Activated naive CD4-positive, alpha-beta T cell treated with anti-CD3 and anti-CD28 coated beads, Interleukin-2, amount 10 ng/mL, durations not matched to agents 7 days and 5 days (primary cell): ENCODE measurements around the gene EFCAB14.
"Not testable (repeated sequence)": the region's sequence is repeated elsewhere in the genome, so short reads cannot be mapped to it uniquely, and the experiment has no call there.

Experiments used
- CTCF ChIA-PET: fragments of 350-600 bp; sonication (Branson Sonifier 250); formaldehyde crosslinking; loops from one replicate; lab custom pipeline; 2021; ENCODE audit warnings: antibody characterized with exemption; lab: Charles Lee
- DNase-seq: peaks from one replicate; pipeline ENCODE4 v3.0.0-alpha.2; 2020
- H3K27ac Mint-ChIP-seq: one replicate; pipeline ENCODE4 v1.8.0; 2021; ENCODE audit warnings: mild to moderate bottlenecking, moderate library complexity, mixed read lengths
- H3K27me3 Mint-ChIP-seq: one replicate; pipeline ENCODE4 v1.8.0; 2021; ENCODE audit warnings: mild to moderate bottlenecking, mixed read lengths
- H3K36me3 Mint-ChIP-seq: one replicate; pipeline ENCODE4 v1.8.0; 2021; ENCODE audit warnings: mixed read lengths
- H3K4me1 Mint-ChIP-seq: one replicate; pipeline ENCODE4 v1.8.0; 2021; ENCODE audit warnings: mixed read lengths
- H3K4me3 Mint-ChIP-seq: one replicate; pipeline ENCODE4 v1.8.0; 2021; ENCODE audit warnings: mild to moderate bottlenecking, moderate library complexity, mixed read lengths
- H3K9me3 Mint-ChIP-seq: one replicate; pipeline ENCODE4 v1.8.0; 2021; ENCODE audit warnings: mixed read lengths

Gene EFCAB14

DNA sequence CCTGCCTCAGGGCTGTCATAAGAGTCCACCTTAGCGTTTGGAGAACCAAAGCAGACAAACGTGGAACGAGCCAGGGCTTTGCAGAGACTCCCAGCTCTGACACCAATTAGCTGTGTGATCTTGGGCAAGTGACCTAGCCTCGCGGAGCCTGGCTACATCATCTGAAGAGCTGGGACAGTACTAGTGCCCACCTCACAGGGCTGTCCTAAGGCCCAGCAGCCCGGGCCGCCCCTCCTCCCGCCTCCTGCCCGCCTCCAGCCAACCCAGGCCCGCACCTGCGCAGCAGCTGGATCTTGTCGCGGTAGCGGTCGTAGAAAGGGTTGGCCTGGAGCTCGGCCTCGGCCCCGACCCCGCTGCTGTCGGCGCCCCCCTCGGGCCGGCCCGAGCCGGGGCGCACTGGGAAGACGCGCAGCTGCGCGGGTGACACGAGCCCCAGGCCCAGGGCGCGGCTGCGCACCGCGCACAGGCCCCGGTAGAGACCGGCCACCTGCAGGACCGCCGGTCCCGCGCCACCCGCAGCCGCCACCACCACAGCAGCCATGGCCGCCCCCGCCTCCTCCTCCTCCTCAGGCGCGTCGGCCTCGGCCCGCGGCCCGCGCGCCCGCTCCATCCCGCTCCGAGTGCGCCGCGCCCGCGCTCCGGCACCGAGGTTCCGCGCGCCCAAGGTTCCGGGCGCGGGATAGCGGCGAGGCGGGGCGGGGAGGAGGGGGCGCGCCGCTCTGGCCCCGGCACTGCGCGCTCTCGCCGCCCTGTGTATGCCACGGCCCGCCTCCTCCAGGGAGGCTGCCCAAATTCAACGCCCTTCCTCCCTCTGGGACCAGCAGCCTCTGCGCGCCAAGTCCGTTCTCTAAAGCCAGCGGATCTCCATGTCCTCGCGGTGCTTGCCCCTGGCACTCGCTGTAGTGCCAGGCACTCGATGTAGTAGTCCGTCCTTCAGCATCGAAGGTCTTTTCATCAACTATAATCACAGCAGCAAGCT, 50.8 kb downstream of the EFCAB14 start, which contains the start of gene ATPAF1:
ATPAF1 (minus strand) TSS at position 583 of the 979 bp plus-strand sequence; CDS start at position 541, 42 bp downstream.
- peak; percentile 74 for DNase-seq
- peak within 1 kb of the TSS; percentile 76 for H3K27ac Mint-ChIP-seq
- H3K36me3 Mint-ChIP-seq = peaks cover 27% of the 10 kb centered on the region
- H3K9me3 Mint-ChIP-seq = no peaks in the 10 kb centered on the region
- CTCF ChIA-PET = interaction anchor here (0.7 to 1.5 kb wide), 4 partner anchors 8 to 133 kb away, joined by 3 to 5 read pairs (median 3); partner anchors contain the start of gene MOB3C
- peak within 1 kb of the TSS; percentile 82 for H3K4me3 Mint-ChIP-seq
- H3K4me1 Mint-ChIP-seq = peaks cover 23% of the 10 kb centered on the region
- no peaks in the 10 kb centered on the region for H3K27me3 Mint-ChIP-seq

DNA sequence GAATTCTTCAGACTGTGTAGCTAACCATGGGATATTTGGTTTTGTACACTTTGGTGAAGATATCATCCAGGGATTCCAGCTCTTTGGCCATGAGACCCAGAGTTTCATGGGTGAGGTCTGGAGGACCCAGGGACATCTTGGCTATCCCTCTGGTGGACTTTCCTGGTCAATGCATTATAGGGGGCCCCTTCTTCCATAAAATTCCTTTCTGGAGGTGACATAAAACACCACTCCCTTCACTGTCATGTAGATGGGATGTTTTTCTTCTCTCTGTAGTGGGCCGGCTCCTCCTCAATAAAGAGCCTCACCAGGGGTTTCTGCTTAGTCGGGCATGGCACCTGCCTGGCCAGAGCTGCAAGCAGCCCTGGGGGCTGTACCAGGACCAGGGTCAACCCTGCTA, 52.9 kb downstream of the EFCAB14 start:
- CTCF ChIA-PET = interaction anchor here (0.6 kb wide), 1 partner anchor 188 kb away, joined by 3 read pairs; no protein-coding TSS in a partner anchor
- Mint-ChIP-seq H3K4me1 (peaks cover 26% of the 10 kb centered on the region), H3K4me3 (no peak overlapping the region), H3K27ac (no peak overlapping the region), H3K9me3 (no peaks in the 10 kb centered on the region), H3K27me3 (no peaks in the 10 kb centered on the region), H3K36me3 (peaks cover 25% of the 10 kb centered on the region)
- DNase-seq = no peak

DNA sequence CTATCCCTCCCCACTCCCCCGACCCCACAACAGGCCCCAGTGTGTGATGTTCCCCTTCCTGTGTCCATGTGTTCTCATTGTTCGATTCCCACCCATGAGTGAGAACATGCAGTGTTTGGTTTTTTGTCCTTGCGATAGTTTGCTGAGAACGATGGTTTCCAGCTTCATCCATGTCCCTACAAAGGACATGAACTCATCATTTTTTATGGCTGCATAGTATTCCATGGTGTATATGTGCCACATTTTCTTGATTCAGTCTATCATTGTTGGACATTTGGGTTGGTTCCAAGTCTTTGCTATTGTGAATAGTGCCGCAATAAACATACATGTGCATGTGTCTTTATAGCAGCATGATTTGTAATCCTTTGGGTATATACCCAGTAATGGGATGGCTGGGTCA, 56.0 kb downstream of the EFCAB14 start:
- CTCF ChIA-PET, DNase-seq, H3K27ac Mint-ChIP-seq, H3K9me3 Mint-ChIP-seq, H3K4me3 Mint-ChIP-seq, H3K27me3 Mint-ChIP-seq: not testable (repeated sequence)
- Mint-ChIP-seq H3K36me3 (peaks cover 33% of the 10 kb centered on the region), H3K4me1 (peaks cover 40% of the 10 kb centered on the region)

DNA sequence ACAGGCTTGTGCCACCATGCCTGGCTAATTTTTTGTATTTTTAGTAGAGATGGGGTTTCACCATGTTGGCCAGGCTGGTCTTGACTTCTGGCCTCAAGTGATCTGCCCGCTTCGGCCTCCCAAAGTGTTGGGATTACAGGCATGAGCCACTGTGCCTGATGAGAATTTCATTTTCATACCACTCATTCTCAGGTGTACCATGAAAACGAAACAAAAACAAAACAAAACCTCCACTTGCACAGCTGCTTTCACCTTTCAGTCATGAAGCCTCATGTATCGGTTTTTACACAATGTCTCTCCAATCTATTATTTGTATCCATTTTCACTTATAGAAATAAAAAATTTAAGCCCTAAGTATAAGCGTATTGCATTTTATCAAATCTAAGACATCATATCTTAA, 58.8 kb downstream of the EFCAB14 start:
- H3K27me3 Mint-ChIP-seq, CTCF ChIA-PET, H3K9me3 Mint-ChIP-seq, DNase-seq, H3K4me3 Mint-ChIP-seq: not testable (repeated sequence)
- Mint-ChIP-seq H3K4me1 (peaks cover 21% of the 10 kb centered on the region), H3K27ac (peak overlapping the region; percentile 7), H3K36me3 (peaks cover 44% of the 10 kb centered on the region)

DNA sequence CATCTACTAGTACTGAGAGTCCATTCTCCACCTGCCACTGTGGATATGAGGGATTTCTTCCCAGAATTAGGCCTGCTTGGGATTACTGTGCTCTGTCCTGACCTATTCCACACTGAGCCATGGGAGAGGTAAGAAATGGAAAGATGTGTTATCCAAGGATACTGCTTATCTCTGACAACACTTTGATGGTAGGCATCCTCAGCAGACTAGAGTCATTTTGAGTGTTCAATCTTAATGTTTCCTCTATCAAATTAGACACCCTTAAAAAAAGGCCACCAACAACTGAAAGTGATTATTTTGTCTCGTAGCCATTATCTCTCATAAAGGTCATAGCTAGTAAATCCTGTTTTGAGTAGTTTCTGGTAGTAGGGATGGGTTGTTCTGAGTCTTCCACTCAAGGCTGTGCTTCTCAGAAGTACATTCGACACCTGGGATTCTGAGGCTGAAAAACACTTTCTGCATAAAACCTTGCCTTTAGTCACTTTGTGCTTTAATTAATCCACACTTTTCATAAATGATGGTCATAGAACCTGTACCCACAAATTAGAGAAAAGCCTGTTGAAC, 59.5 kb downstream of the EFCAB14 start:
- Mint-ChIP-seq H3K9me3 (no peaks in the 10 kb centered on the region), H3K4me3 (no peak overlapping the region), H3K36me3 (peaks cover 45% of the 10 kb centered on the region), H3K27ac (no peak overlapping the region), H3K27me3 (no peaks in the 10 kb centered on the region), H3K4me1 (peaks cover 17% of the 10 kb centered on the region)
- no peak for DNase-seq
- CTCF ChIA-PET = no interaction called here

DNA sequence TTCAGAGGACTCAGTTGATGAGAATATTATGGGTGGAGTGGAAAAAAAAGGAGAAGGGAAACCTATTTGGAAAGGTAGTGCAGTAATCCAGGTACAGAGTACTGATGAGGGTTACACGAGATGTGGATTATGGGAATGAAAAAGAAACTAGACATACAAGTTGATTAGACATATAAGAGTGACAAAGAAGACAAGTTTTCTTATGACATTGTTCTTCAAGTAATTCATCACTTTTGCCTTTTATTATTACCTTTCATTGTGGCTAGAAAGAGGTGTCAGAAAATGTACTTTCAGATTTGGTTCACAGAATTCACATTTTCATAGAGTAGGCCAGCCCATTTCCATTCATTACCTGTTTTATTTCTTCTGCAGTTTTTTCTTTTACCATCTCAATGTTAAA, 61.1 kb downstream of the EFCAB14 start:
- H3K27me3 Mint-ChIP-seq = no peaks in the 10 kb centered on the region
- CTCF ChIA-PET = interaction anchor here (0.7 kb wide), 1 partner anchor 434 kb away, joined by 3 read pairs; no protein-coding TSS in a partner anchor
- H3K36me3 Mint-ChIP-seq = peaks cover 38% of the 10 kb centered on the region

DNA sequence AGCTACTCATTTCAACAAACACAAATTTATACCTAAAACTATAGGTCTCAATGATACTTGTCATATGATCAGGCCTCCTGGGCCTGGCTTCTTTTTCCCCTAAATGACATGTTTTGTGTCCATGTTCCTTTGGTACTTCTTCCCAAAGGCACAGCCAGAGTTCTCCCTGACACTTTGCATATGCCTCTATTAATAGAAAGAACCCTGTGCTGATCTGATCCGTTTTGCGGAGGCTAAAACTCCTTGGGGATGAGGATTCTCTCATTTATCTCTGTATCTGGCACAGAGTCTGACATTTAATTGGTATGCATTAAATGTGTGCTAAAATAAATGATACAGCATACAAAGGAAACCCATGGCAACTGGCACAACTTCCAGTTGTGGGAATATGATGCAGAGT, 62.3 kb downstream of the EFCAB14 start:
- no peaks in the 10 kb centered on the region for H3K27me3 Mint-ChIP-seq
- no peaks in the 10 kb centered on the region for H3K9me3 Mint-ChIP-seq
- no peak overlapping the region for H3K27ac Mint-ChIP-seq
- no peak overlapping the region for H3K4me3 Mint-ChIP-seq
- peaks cover 17% of the 10 kb centered on the region for H3K4me1 Mint-ChIP-seq
- CTCF ChIA-PET = interaction anchor here (1.1 kb wide), 1 partner anchor 34 kb away, joined by 3 read pairs; no protein-coding TSS in a partner anchor
- peaks cover 43% of the 10 kb centered on the region for H3K36me3 Mint-ChIP-seq
- DNase-seq = no peak

More for the DNA sequence above, 61.1 kb downstream of the EFCAB14 start:
- H3K9me3 Mint-ChIP-seq = no peaks in the 10 kb centered on the region
- peaks cover 17% of the 10 kb centered on the region for H3K4me1 Mint-ChIP-seq
- no peak overlapping the region for H3K27ac Mint-ChIP-seq
- no peak for DNase-seq
- no peak overlapping the region for H3K4me3 Mint-ChIP-seq

DNA sequence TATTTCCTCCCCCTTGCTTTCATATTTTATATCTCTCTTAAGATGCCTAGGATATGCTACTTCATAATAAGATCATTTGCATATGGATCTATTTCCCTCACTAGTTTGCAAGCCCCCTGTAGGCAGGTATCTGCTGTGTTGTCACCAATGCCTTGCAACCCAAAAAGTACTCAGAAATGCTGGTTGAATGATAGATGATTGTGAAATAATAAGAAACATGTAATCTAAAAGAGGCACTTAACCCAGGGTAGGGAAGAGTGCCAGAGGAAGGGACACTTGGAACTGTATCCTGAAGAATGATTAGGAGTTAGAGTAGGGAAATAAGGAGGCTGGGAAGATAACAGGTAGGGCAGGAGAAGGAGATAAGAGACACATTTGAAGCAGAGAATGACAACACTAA, 63.1 kb downstream of the EFCAB14 start:
- Mint-ChIP-seq H3K27me3 (no peaks in the 10 kb centered on the region), H3K36me3 (peaks cover 46% of the 10 kb centered on the region), H3K27ac (no peak overlapping the region), H3K4me1 (peaks cover 14% of the 10 kb centered on the region), H3K9me3 (no peaks in the 10 kb centered on the region), H3K4me3 (no peak overlapping the region)
- CTCF ChIA-PET = no interaction called here
- DNase-seq = no peak

DNA sequence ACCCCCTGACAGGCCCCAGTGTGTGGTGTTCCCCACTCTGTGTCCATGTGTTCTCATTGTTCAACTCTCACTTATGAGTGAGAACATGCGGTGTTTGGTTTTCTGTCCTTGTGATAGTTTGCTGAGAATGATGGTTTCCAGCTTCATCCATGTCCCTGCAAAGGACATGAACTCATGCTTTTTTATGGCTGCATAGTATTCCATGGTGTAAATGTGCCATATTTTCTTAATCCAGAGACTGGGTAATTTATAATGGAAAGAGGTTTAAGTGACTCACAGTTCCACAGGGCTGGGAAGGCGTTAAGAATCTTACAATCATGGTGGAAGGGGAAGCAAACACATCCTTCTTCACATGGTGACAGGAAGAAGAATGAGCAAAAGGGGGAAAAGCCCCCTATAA, 64.2 kb downstream of the EFCAB14 start:
- H3K27ac Mint-ChIP-seq, H3K27me3 Mint-ChIP-seq, CTCF ChIA-PET, H3K9me3 Mint-ChIP-seq, H3K4me3 Mint-ChIP-seq, H3K4me1 Mint-ChIP-seq, DNase-seq: not testable (repeated sequence)
- peaks cover 54% of the 10 kb centered on the region for H3K36me3 Mint-ChIP-seq

DNA sequence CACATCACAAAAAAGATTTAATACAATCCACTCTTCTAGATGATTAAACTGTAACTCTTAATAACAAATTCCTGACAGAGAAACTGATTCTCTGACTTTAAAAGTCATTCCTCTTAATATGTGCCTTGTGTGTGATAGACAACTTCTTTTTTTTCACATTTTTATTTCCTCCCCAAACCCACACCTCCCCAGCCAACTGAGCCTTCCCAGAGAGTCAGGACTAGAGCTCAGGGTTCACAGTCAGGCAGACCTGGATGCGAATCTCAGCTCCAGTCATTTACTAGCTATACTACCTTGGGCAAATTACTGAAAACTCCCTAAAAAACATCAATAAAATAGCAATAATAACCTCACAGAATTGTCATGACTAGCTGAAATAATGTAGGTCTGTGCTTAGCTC, 64.9 kb downstream of the EFCAB14 start:
- Mint-ChIP-seq H3K27me3 (no peaks in the 10 kb centered on the region), H3K9me3 (peaks cover 5% of the 10 kb centered on the region), H3K4me1 (no peaks in the 10 kb centered on the region), H3K36me3 (peaks cover 55% of the 10 kb centered on the region), H3K4me3 (no peak overlapping the region), H3K27ac (no peak overlapping the region)
- CTCF ChIA-PET = no interaction called here
- no peak for DNase-seq

DNA sequence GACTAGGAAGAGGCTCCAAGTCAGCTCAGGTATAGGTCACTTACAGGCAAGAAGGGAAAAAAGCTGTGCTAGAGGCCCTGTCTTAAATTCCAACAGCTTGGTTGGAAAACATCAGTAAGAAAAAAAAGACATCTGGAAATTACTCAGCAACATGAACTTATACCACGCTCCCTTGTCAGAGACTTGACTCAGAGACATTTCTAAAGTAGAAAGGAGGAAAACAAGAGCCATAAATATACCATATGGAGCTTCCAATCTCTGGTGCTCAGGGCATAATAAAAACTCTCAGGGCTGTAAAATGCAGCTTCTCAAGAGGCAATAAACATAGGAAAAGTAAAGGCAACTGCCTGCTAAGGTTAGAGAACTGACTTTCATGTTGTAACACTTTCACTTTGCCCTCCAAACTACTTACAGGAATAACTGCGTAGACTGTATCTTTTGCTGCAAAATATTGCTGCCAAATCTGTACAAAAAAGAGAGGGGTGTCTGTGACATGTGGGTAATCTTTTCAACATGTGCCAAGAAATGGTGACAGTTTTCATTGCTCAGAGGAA, 65.4 kb downstream of the EFCAB14 start:
- Mint-ChIP-seq H3K4me3 (no peak overlapping the region), H3K27me3 (no peaks in the 10 kb centered on the region), H3K4me1 (no peaks in the 10 kb centered on the region), H3K9me3 (peaks cover 5% of the 10 kb centered on the region), H3K27ac (no peak overlapping the region), H3K36me3 (peaks cover 56% of the 10 kb centered on the region)
- DNase-seq = no peak
- CTCF ChIA-PET = no interaction called here

DNA sequence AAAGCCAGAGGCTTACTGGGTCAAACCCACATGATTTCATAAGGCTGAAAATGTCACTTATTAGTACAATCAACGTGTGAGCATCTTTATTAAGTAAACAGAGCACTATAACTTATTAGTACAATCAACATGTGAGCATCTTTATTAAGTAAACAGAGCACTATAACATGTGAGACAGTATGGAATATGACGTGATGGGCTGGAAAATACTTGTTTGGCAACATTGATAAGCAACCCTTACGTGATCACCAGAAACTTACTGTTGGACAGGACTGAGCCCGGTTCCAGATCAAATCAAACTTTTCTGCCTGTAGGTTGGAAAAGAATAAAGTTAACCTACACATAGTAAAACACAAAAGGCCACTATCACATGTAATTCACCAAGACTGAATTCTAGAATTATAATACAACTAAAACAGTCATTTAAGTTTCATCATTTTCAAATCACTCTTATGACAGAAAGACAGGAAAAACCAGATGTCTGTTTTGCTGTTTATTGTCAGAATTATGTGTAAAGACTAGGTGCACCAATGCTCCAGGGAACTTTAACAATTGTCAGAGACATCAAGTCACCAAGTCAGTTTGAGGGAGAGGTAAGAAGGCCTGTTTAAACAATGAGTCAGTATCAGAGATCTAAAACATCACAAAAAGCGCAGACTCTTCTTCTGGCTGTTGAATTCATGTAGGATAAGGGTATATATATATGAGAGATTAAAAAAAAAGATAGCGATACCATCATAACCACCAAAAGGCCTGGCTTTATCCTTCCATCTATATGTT, 66.4 kb downstream of the EFCAB14 start:
- Mint-ChIP-seq H3K27ac (no peak overlapping the region), H3K4me3 (no peak overlapping the region), H3K27me3 (no peaks in the 10 kb centered on the region), H3K9me3 (peaks cover 5% of the 10 kb centered on the region), H3K4me1 (no peaks in the 10 kb centered on the region), H3K36me3 (peaks cover 55% of the 10 kb centered on the region)
- CTCF ChIA-PET = no interaction called here
- DNase-seq = no peak

DNA sequence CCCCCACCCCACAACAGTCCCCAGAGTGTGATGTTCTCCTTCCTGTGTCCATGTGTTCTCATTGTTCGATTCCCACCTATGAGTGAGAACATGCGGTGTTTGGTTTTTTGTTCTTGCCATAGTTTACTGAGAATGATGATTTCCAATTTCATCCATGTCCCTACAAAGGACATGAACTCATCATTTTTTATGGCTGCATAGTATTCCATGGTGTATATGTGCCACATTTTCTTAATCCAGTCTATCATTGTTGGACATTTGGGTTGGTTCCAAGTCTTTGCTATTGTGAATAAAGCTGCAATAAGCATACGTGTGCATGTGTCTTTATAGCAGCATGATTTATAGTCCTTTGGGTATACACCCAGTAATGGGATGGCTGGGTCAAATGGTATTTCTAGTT, 67.8 kb downstream of the EFCAB14 start:
- H3K4me3 Mint-ChIP-seq, H3K27ac Mint-ChIP-seq, DNase-seq, H3K27me3 Mint-ChIP-seq, H3K4me1 Mint-ChIP-seq, H3K9me3 Mint-ChIP-seq: not testable (repeated sequence)
- H3K36me3 Mint-ChIP-seq = peaks cover 64% of the 10 kb centered on the region
- CTCF ChIA-PET = interaction anchor here (0.7 kb wide), 1 partner anchor 50 kb away, joined by 3 read pairs; no protein-coding TSS in a partner anchor

DNA sequence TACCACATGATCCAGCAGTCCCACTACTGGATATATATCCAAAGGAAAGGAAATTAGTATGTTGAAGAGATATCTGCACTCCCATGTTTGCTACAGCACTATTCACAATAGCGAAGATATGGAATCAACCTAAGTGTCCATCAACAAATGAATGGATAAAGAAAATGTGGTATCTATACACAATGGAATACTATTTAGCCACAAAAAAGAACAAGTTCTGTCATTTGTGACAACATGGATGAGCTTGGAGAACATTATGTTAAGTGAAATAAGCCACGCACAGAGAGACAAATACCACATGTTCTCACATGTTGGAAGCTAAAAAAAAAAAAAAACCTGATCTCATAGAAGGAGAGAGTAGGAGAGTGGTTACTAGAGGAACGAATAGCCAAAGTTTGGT, 68.4 kb downstream of the EFCAB14 start:
- no peak overlapping the region for H3K27ac Mint-ChIP-seq
- H3K4me3 Mint-ChIP-seq = no peak overlapping the region
- no peaks in the 10 kb centered on the region for H3K27me3 Mint-ChIP-seq
- DNase-seq = no peak
- CTCF ChIA-PET = no interaction called here
- H3K4me1 Mint-ChIP-seq = no peaks in the 10 kb centered on the region
- peaks cover 58% of the 10 kb centered on the region for H3K36me3 Mint-ChIP-seq
- peaks cover 5% of the 10 kb centered on the region for H3K9me3 Mint-ChIP-seq
